Activated B cell treated with CpG ODN at 0.5 μM for 24 hours (primary cell): Measurements from ENCODE around the gene OR1G1. TPM values are rescaled to one million over a fixed set of nuclear protein-coding genes. Genes with fewer than 3 reads are reported as not detected.
A peak's percentile ranks its signal among the peaks of the same experiment; 100 is the strongest.
"Not testable (repeated sequence)": the region's sequence is repeated elsewhere in the genome, so short reads cannot be mapped to it uniquely, and the experiment has no call there.

Experiments used
- ATAC-seq: fragments of 200-7000 bp; cut with Tn5 transposase; one replicate; pipeline ENCODE4 v1.10.0; 2021; ENCODE audit warnings: low read depth, mild to moderate bottlenecking, moderate library complexity
- CTCF ChIA-PET: fragments of 350-600 bp; sonication (Branson Sonifier 250); formaldehyde crosslinking; loops from one replicate; lab custom pipeline; 2021; ENCODE audit warnings: antibody characterized with exemption; lab: Charles Lee
- POLR2A ChIA-PET: fragments of 350-600 bp; sonication (Branson Sonifier 250); formaldehyde crosslinking; loops from one replicate; lab custom pipeline; 2021; ENCODE audit warnings: antibody characterized with exemption; lab: Charles Lee
- DNase-seq: peaks from one replicate; pipeline ENCODE4 v3.0.0; 2022
- H3K27ac Mint-ChIP-seq: one replicate; pipeline ENCODE4 v1.8.0; 2020; ENCODE audit warnings: mixed read lengths
- H3K27me3 Mint-ChIP-seq: one replicate; pipeline ENCODE4 v1.8.0; 2021; ENCODE audit warnings: mixed read lengths
- H3K36me3 Mint-ChIP-seq: one replicate; pipeline ENCODE4 v1.8.0; 2021; ENCODE audit warnings: low read depth, mixed read lengths
- H3K4me1 Mint-ChIP-seq: one replicate; pipeline ENCODE4 v1.8.0; 2021; ENCODE audit warnings: mixed read lengths
- H3K4me3 Mint-ChIP-seq: one replicate; pipeline ENCODE4 v1.8.0; 2020; ENCODE audit warnings: mild to moderate bottlenecking, mixed read lengths
- H3K9me3 Mint-ChIP-seq: one replicate; pipeline ENCODE4 v1.8.0; 2020; ENCODE audit warnings: mixed read lengths
- intact Hi-C: fragments of 100-400 bp; cut with micrococcal nuclease; formaldehyde crosslinking; loops from one replicate; pipeline ENCODE4 v1.15.1; 2024
- total RNA-seq: library from RNA; stranded (reverse); gene quantifications from 2 replicates; pipeline ENCODE4 v1.2.3, GENCODE V29; 2022
- TF ChIP-seq, protein P1 (sequence below): fragments of 200-600 bp; IDR thresholded peaks from one replicate; pipeline ENCODE4 v1.8.0; 2022; ENCODE audit warnings: antibody characterized with exemption, mild to moderate bottlenecking

The OR1G1 gene
- total RNA-seq, result not detected in 2 replicates

DNA sequence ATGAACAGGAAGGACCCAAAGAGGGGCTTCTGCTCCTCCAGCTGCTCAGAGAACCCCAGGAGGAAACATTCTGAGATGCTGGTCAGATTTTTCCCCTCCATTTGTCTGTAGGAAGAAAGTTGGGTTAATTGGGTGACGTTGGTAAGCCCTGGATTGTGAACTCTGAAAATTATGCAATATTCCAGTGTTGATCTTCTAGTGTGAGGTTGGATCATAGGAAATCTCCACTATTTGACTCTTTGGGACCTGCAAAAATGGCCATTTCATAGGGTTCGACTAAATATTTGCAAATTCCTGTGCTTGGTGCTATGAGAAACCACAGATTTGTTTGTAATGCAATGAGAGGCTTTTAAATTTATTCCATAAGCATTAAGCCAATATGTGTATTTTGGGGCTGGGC, at the start of gene OR1G1:
OR1G1 (minus strand) TSS at position 101 of the 400 bp plus-strand sequence; CDS start at position 101, 0 bp downstream.
- POLR2A ChIA-PET, result no interaction called here
- Mint-ChIP-seq H3K36me3 (no peaks in the 10 kb centered on the region), H3K27me3 (peaks cover 48% of the 10 kb centered on the region), H3K4me1 (peaks cover 3% of the 10 kb centered on the region), H3K4me3 (no peak within 1 kb of the TSS), H3K9me3 (no peaks in the 10 kb centered on the region), H3K27ac (no peak within 1 kb of the TSS)
- TF ChIP-seq, protein P1, sequence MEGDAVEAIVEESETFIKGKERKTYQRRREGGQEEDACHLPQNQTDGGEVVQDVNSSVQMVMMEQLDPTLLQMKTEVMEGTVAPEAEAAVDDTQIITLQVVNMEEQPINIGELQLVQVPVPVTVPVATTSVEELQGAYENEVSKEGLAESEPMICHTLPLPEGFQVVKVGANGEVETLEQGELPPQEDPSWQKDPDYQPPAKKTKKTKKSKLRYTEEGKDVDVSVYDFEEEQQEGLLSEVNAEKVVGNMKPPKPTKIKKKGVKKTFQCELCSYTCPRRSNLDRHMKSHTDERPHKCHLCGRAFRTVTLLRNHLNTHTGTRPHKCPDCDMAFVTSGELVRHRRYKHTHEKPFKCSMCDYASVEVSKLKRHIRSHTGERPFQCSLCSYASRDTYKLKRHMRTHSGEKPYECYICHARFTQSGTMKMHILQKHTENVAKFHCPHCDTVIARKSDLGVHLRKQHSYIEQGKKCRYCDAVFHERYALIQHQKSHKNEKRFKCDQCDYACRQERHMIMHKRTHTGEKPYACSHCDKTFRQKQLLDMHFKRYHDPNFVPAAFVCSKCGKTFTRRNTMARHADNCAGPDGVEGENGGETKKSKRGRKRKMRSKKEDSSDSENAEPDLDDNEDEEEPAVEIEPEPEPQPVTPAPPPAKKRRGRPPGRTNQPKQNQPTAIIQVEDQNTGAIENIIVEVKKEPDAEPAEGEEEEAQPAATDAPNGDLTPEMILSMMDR, result no peak
- intact Hi-C loops, result no loop called here
- ATAC-seq, result no peak
- CTCF ChIA-PET, result no interaction called here
- no peak for DNase-seq

DNA sequence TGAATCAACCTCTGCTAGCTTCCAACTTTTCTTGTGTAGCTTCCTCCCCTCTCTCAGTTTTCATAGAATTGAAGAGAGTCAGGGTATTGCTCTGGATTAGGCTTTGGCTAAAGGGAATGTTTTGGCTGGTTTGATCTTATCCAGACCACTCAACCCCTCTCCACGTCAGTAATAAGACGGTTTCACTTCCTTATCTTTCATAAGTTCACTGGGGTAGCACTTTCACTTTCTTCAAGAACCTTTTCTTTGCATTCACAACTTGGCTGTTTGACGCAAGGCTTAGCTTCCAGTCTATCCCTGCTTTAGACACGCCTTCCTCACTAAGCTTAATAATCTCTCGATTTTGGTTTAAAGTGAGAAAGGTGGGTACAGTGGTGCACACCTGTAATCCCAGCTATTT, 40.2 kb upstream of the OR1G1 start:
- intact Hi-C loops, result loop anchor here (10.0 kb wide), 1 partner anchor 467 kb away; the partner anchor contains the start of genes CTNS and SHPK
- Mint-ChIP-seq H3K4me3 (peak overlapping the region; percentile 13), H3K27me3 (peaks cover 4% of the 10 kb centered on the region), H3K36me3 (no peaks in the 10 kb centered on the region), H3K9me3 (peaks cover 9% of the 10 kb centered on the region), H3K4me1 (peaks cover 18% of the 10 kb centered on the region), H3K27ac (no peak overlapping the region)
- DNase-seq (no peak), ATAC-seq (peak; percentile 71)
- POLR2A ChIA-PET, result interaction anchor here (1.2 kb wide), 1 partner anchor 11 kb away, joined by 4 read pairs; no protein-coding TSS in a partner anchor
- TF ChIP-seq, protein P1, result no peak
- CTCF ChIA-PET, result no interaction called here

DNA sequence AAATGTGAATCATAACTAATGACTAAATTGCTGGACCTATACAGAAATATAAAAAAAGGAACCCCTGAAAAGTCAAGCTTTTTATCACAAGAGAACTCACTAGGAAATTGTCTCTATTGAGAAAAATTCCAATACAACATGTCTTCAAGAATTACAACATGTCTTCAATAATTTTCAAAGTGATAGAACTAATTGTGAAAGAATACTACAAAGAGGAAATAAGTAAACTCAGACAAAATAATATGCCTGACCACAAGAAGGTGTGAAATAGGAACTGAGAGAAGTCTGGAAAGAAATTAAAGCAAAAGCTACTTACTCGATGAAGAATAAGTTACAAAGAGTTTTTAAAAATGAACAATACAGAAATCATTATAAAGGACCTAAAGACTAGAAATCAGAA, 29.9 kb upstream of the OR1G1 start:
- peaks cover 8% of the 10 kb centered on the region for H3K9me3 Mint-ChIP-seq
- intact Hi-C loops, result no loop called here
- no peaks in the 10 kb centered on the region for H3K36me3 Mint-ChIP-seq
- H3K4me3 Mint-ChIP-seq, result no peak overlapping the region
- ChIA-PET POLR2A (interaction anchor here (0.9 kb wide), 1 partner anchor 10 kb away, joined by 4 read pairs; no protein-coding TSS in a partner anchor), CTCF (no interaction called here)
- H3K4me1 Mint-ChIP-seq, result peaks cover 23% of the 10 kb centered on the region
- peaks cover 9% of the 10 kb centered on the region for H3K27me3 Mint-ChIP-seq
- ATAC-seq (no peak), DNase-seq (no peak)
- H3K27ac Mint-ChIP-seq, result no peak overlapping the region
- TF ChIP-seq, protein P1, result no peak

DNA sequence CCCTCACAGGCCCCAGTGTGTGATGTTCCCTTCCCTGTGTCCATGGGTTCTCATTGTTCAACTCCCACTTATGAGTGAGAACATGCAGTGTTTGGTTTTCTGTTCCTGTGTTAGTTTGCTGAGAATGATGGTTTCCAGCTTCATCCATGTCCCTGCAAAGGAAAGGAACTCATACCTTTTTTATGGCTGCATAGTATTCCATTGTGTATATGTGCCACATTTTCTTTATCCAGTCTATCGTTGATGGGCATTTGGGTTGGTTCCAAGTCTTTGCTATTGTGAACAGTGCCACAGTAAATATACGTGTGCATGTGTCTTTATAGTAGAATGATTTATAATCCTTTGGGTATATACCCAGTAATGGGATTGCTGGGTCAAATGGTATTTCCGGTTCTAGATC, 10.1 kb upstream of the OR1G1 start:
- CTCF ChIA-PET, H3K36me3 Mint-ChIP-seq, intact Hi-C loops, H3K4me1 Mint-ChIP-seq, POLR2A ChIA-PET, H3K27ac Mint-ChIP-seq, H3K4me3 Mint-ChIP-seq, ATAC-seq, H3K9me3 Mint-ChIP-seq, DNase-seq: not testable (repeated sequence)
- peaks cover 18% of the 10 kb centered on the region for H3K27me3 Mint-ChIP-seq

DNA sequence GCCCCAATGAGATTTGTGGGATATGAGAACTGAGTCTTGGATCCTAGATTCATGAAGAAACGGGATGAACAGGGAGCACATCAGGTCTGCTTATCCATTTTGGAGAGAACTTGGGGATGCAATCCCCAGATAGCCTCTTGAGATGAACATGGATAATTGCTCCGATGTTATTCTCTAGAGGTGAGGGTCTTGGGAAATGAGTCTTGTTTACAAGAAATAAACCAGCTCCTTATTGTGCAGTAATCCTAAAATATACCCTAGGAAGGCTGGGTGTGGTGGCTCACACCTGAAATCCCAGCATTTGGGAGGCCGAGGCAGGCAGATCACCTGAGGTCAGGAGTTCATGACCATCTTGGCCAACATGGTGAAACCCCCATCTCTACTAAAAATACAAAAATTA, 23.0 kb downstream of the OR1G1 start, which contains the start of gene OR1D2:
OR1D2 (minus strand) TSS at position 101 of the 400 bp plus-strand sequence. CDS start 11,426 bp downstream, outside the sequence.
- CTCF ChIA-PET, result no interaction called here
- POLR2A ChIA-PET, result no interaction called here
- peaks cover 11% of the 10 kb centered on the region for H3K27me3 Mint-ChIP-seq
- DNase-seq, result no peak
- no peak for ATAC-seq
- intact Hi-C loops, result no loop called here
- peaks cover 2% of the 10 kb centered on the region for H3K36me3 Mint-ChIP-seq
- TF ChIP-seq, protein P1, result no peak
- H3K4me3 Mint-ChIP-seq, result no peak within 1 kb of the TSS
- H3K9me3 Mint-ChIP-seq, result peaks cover 22% of the 10 kb centered on the region
- no peaks in the 10 kb centered on the region for H3K4me1 Mint-ChIP-seq
- no peak within 1 kb of the TSS for H3K27ac Mint-ChIP-seq

Other genes with a start within 250 kb of the OR1G1 start
- gene OR1D5, start 63.9 kb downstream of the OR1G1 start, total RNA-seq, result not detected in 2 replicates
- gene OR1D2, start 23.1 kb downstream of the OR1G1 start, total RNA-seq, result not detected in 2 replicates
- not detected in 2 replicates for gene OR1A2, start 70.0 kb upstream of the OR1G1 start, total RNA-seq
- gene OR1A1, start 80.1 kb upstream of the OR1G1 start, total RNA-seq, result not detected in 2 replicates
- gene OR3A1, start 170.8 kb upstream of the OR1G1 start, total RNA-seq, result 0.18 and 0.34 TPM in 2 replicates